GM12878 (cell line): ENCODE measurements around the gene PARP16.

Experiments used
- IKZF2 ChIP-seq, 2 experiments: fragments of 450-650 bp; IDR thresholded peaks; 2 replicates each; pipeline ENCODE4 v1.6.1; 2017; ENCODE audit warnings: mild to moderate bottlenecking in 2 of 2, moderate library complexity in 2 of 2
- PAX8 ChIP-seq: fragments of 450-650 bp; IDR thresholded peaks from 2 replicates; pipeline ENCODE4 v1.6.1; 2017; ENCODE audit warnings: mild to moderate bottlenecking, moderate library complexity
- POLR2AphosphoS5 ChIP-seq: IDR thresholded peaks from 2 replicates; pipeline ENCODE4 v1.6.1; 2011; ENCODE audit warnings: mild to moderate bottlenecking, low read length, inconsistent platforms
- RAD21 ChIP-seq: IDR thresholded peaks from 2 replicates; pipeline ENCODE4 v1.6.1; 2011; ENCODE audit warnings: mild to moderate bottlenecking, low read depth, low read length, moderate library complexity; ENCODE audit not compliant: insufficient read depth
- SRF ChIP-seq, 2 experiments: IDR thresholded peaks; 2 replicates each; pipeline ENCODE4 v1.6.1; 2011; ENCODE audit warnings: low read depth in 2 of 2, low read length in 2 of 2, mild to moderate bottlenecking in 1 of 2, moderate library complexity in 1 of 2
- SUZ12 ChIP-seq: fragments of 200-600 bp; sonication (generic); IDR thresholded peaks from one replicate; pipeline ENCODE4 v1.6.1; 2018; ENCODE audit warnings: antibody characterized with exemption, mild to moderate bottlenecking; ENCODE audit not compliant: unreplicated experiment
- TCF7 ChIP-seq: IDR thresholded peaks from 2 replicates; pipeline ENCODE4 v1.6.1; 2014; ENCODE audit warnings: antibody characterized with exemption, borderline replicate concordance
- TF ChIP-seq, protein P1 (sequence below), 3 experiments: IDR thresholded peaks in 2 of 3; conservative IDR thresholded peaks in 1 of 3; 2 replicates each; pipeline ENCODE4 v1.5.1; 2011; ENCODE audit warnings: low read depth in 3 of 3, low read length in 3 of 3, mild to moderate bottlenecking in 3 of 3, control low read depth in 2 of 3, moderate library complexity in 2 of 3, inconsistent platforms in 1 of 3, mixed read lengths in 1 of 3; ENCODE audit not compliant: control insufficient read depth in 2 of 3, insufficient read depth in 1 of 3; ENCODE audit errors: extremely low read depth in 1 of 3
- TF ChIP-seq, protein P2 (sequence below): IDR thresholded peaks from 2 replicates; pipeline ENCODE4 v1.6.1; 2012; ENCODE audit warnings: mild to moderate bottlenecking, low read depth, low read length

DNA sequence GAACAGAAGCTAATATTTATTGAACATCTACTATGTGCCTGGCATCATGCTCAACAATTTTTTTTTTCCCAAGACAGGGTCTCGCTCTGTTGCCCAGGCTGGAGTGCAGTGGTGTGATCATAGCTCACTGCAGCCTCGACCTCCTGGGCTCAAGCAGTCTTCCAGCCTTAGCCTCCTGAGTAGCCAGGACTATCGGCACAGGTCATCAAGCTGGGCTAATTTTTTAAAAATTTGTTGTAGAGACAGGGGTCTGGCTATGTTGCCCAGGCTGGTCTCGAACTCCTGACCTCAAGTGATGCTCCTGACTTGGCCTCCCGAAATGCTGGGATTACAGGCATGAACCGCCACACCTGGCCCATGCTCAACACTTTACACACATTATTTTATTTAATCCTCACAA lies 39.7 kb downstream of the PARP16 start:
- no peak for TF ChIP-seq PAX8
- TF ChIP-seq IKZF2 (IDR thresholded peaks at IDR 0.05): no peak
- TF ChIP-seq RAD21: no peak
- TF ChIP-seq POLR2AphosphoS5: no peak
- TF ChIP-seq SUZ12: no peak
- TF ChIP-seq TCF7: no peak
- TF ChIP-seq, protein P1, sequence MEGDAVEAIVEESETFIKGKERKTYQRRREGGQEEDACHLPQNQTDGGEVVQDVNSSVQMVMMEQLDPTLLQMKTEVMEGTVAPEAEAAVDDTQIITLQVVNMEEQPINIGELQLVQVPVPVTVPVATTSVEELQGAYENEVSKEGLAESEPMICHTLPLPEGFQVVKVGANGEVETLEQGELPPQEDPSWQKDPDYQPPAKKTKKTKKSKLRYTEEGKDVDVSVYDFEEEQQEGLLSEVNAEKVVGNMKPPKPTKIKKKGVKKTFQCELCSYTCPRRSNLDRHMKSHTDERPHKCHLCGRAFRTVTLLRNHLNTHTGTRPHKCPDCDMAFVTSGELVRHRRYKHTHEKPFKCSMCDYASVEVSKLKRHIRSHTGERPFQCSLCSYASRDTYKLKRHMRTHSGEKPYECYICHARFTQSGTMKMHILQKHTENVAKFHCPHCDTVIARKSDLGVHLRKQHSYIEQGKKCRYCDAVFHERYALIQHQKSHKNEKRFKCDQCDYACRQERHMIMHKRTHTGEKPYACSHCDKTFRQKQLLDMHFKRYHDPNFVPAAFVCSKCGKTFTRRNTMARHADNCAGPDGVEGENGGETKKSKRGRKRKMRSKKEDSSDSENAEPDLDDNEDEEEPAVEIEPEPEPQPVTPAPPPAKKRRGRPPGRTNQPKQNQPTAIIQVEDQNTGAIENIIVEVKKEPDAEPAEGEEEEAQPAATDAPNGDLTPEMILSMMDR (IDR thresholded peaks at IDR 0.05 in 2 of 3, conservative IDR thresholded peaks at IDR 0.05 in 1 of 3; ENCODE audit: control insufficient read depth in 2 of 3, extremely low read depth in 1 of 3, insufficient read depth in 1 of 3, low read depth in 3 of 3, low read length in 3 of 3): no peak
- TF ChIP-seq, protein P2, sequence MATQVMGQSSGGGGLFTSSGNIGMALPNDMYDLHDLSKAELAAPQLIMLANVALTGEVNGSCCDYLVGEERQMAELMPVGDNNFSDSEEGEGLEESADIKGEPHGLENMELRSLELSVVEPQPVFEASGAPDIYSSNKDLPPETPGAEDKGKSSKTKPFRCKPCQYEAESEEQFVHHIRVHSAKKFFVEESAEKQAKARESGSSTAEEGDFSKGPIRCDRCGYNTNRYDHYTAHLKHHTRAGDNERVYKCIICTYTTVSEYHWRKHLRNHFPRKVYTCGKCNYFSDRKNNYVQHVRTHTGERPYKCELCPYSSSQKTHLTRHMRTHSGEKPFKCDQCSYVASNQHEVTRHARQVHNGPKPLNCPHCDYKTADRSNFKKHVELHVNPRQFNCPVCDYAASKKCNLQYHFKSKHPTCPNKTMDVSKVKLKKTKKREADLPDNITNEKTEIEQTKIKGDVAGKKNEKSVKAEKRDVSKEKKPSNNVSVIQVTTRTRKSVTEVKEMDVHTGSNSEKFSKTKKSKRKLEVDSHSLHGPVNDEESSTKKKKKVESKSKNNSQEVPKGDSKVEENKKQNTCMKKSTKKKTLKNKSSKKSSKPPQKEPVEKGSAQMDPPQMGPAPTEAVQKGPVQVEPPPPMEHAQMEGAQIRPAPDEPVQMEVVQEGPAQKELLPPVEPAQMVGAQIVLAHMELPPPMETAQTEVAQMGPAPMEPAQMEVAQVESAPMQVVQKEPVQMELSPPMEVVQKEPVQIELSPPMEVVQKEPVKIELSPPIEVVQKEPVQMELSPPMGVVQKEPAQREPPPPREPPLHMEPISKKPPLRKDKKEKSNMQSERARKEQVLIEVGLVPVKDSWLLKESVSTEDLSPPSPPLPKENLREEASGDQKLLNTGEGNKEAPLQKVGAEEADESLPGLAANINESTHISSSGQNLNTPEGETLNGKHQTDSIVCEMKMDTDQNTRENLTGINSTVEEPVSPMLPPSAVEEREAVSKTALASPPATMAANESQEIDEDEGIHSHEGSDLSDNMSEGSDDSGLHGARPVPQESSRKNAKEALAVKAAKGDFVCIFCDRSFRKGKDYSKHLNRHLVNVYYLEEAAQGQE: no peak
- TF ChIP-seq SRF (IDR thresholded peaks at IDR 0.05; ENCODE audit: low read depth in 2 of 2, low read length in 2 of 2): no peak
